ENCODE results near the gene BOLL.
"Not testable (repeated sequence)": the region's sequence is repeated elsewhere in the genome, so short reads cannot be mapped to it uniquely, and the experiment has no call there.

- TF ChIP-seq CTCF (IDR thresholded peaks at IDR 0.05; ENCODE audit: low read depth, low read length); POLR2A (IDR thresholded peaks at IDR 0.05; ENCODE audit: extremely low read depth, insufficient read length): not testable (repeated sequence)
Measured at GRCh38 chr2:197695206-197695605, 89.9 kb downstream of the BOLL start.
